ENCODE measurements around the gene YJEFN3. TPM values are rescaled to one million over a fixed set of nuclear protein-coding genes. Genes with fewer than 3 reads are reported as not detected.
A peak's percentile ranks its signal among the peaks of the same experiment; 100 is the strongest.

Gene YJEFN3
- total RNA-seq, 2 donors from 2014 or later: 10.0 to 14.9 TPM

DNA sequence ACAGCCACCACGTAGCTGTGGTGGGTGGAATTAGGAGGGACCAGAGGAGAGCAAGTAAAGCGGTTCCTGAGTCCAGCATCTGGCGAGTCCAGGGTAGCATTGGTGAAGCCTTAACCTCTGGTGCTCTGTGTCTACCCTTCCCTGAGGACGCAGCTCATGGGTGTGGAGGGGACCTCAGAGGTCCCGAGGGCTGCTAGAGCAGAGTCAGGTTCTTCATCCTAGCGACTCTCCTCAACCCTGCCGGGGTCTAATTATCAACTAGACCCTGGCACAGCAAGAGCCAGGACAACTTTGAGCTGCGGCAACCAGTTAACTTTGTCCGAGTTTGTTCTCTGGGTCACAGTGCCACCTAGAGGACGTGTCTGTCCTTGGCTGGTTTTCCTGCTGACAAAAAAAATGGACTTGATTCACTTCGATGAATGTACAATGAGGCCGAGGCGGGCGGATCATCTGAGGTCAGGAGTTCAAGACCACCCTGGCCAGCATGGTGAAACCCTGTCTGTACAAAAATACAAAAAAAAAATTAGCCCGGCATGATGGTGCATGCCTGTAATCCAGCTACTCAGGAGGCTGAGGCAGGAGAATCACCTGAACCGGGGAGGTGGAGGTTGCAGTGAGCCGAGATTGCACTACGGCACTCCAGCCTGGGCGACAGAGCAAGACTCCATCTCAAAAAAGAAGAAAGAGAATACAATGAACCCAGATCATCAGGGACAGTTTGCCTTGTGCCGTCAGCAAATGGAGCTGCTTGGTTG lies 38.3 kb upstream of the YJEFN3 start:
- Mint-ChIP-seq H3K9me3 (no peaks in the 10 kb centered on the region), H3K36me3 (no peaks in the 10 kb centered on the region), H3K4me1 (ENCODE audit: low read depth in 2 of 2) (peaks cover 36 to 38% of the 10 kb centered on the region in 2 donors), H3K27ac (peak overlapping the region; percentile 96 to 98), H3K27me3 (no peaks in the 10 kb centered on the region), H3K4me3 (peak overlapping the region; percentile 6)
- peak; percentile 15 to 49 for ATAC-seq
- DNase-seq (ENCODE audit: low spot score): peak; percentile 81

GRCh38 chr19:19491321-19492025 lies 37.2 kb upstream of the YJEFN3 start:
- H3K36me3 Mint-ChIP-seq: no peaks in the 10 kb centered on the region
- DNase-seq (ENCODE audit: low spot score): no peak
- H3K27me3 Mint-ChIP-seq: no peaks in the 10 kb centered on the region
- H3K4me1 Mint-ChIP-seq (ENCODE audit: low read depth in 2 of 2): peaks cover 33 to 41% of the 10 kb centered on the region in 2 donors
- ATAC-seq: no peak
- H3K9me3 Mint-ChIP-seq: no peaks in the 10 kb centered on the region
- H3K27ac Mint-ChIP-seq: peak overlapping the region in 1 of 2 donors; percentile 98
- no peak overlapping the region for H3K4me3 Mint-ChIP-seq

DNA sequence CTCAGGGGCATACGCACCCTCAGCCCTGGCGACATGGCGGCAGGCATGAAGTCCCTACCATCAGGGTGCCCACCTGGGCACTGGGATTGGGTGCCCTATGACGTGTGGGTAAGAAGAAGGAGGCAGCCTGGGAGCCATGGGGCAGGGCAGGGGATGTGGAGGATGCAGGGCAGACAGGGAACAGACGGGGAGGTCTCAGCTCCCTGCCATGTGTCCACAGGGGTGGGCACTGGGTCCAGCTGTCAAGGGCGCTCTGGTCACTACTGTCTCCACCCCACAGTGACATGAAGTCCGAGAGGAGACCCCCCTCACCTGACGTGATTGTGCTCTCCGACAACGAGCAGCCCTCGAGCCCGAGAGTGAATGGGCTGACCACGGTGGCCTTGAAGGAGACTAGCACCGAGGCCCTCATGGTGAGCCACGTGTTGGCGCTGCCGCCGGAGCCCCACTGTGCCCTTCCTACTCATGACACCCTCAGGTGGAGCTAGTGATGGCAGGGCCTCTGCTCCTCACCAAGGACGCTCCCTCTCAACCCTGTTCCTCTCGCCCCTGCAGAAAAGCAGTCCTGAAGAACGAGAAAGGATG lies 36.6 kb upstream of the YJEFN3 start:
- Mint-ChIP-seq H3K4me3 (no peak overlapping the region), H3K4me1 (ENCODE audit: low read depth in 2 of 2) (peaks cover 33 to 44% of the 10 kb centered on the region in 2 donors), H3K27ac (no peak overlapping the region), H3K27me3 (no peaks in the 10 kb centered on the region), H3K36me3 (no peaks in the 10 kb centered on the region), H3K9me3 (no peaks in the 10 kb centered on the region)
- DNase-seq (ENCODE audit: low spot score) (no peak), ATAC-seq (no peak)

- Mint-ChIP-seq H3K4me1 (ENCODE audit: low read depth in 2 of 2) (peaks cover 20 to 35% of the 10 kb centered on the region in 2 donors), H3K4me3 (no peak overlapping the region), H3K36me3 (no peaks in the 10 kb centered on the region), H3K27me3 (no peaks in the 10 kb centered on the region), H3K9me3 (no peaks in the 10 kb centered on the region), H3K27ac (no peak overlapping the region)
- DNase-seq (ENCODE audit: low spot score) (no peak), ATAC-seq (no peak)
These were observed 34.7 kb upstream of the YJEFN3 start for GRCh38 chr19:19493841-19494546.

DNA sequence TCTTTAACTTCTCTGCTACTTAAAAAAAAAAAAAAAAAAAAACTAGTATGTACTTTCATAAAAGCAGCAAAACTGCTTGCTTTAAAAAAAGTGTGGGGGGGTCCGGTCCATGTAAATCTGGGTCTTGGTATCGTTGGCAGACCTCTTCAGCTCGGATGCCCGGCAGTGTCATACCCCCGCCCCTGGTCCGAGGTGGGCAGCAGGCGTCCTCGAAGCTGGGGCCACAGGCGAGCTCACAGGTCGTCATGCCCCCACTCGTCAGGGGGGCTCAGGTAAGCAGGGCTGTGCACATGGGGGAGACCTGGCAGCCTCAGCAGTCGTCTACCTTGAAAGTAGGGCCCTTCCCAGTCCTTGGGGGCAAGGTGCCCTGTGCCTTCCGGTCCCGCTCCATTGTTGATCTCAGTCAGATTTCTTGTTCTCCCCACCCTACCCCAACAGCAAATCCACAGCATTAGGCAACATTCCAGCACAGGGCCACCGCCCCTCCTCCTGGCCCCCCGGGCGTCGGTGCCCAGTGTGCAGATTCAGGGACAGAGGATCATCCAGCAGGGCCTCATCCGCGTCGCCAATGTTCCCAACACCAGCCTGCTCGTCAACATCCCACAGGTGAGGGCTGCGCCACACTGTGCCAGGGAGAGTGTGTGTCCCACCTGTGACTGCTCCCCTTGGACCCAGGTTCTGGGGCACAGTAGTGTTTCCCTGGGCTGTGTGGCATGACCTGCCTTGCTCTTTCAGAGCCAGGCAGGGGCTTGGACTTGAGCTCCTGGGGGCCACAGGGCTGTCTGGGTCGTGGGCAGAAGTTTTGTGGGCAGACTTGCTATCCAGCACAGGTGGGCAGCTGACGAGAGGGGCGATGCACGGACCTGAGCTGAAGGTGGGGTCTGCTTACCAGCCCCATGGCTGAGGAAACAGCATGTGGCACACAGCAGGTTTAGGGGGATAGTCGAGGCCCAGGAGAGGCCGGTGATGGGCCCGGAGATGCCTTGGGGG lies 32.8 kb upstream of the YJEFN3 start:
- H3K27ac Mint-ChIP-seq: peak overlapping the region in 1 of 2 donors; percentile 87
- no peak for DNase-seq (ENCODE audit: low spot score)
- ATAC-seq: no peak
- H3K9me3 Mint-ChIP-seq: no peaks in the 10 kb centered on the region
- peaks cover 3 to 18% of the 10 kb centered on the region in 2 donors for H3K4me1 Mint-ChIP-seq (ENCODE audit: low read depth in 2 of 2)
- no peaks in the 10 kb centered on the region for H3K27me3 Mint-ChIP-seq
- H3K4me3 Mint-ChIP-seq: no peak overlapping the region
- no peaks in the 10 kb centered on the region for H3K36me3 Mint-ChIP-seq

- H3K36me3 Mint-ChIP-seq: peaks cover 7% of the 10 kb centered on the region
These were observed 30.3 kb upstream of the YJEFN3 start for GRCh38 chr19:19498255-19498991.

GRCh38 chr19:19499272-19499995 lies 29.3 kb upstream of the YJEFN3 start:
- Mint-ChIP-seq H3K4me3 (no peak overlapping the region), H3K27me3 (no peaks in the 10 kb centered on the region), H3K27ac (no peak overlapping the region), H3K4me1 (ENCODE audit: low read depth in 2 of 2) (peaks cover 0 to 18% of the 10 kb centered on the region in 2 donors), H3K9me3 (no peaks in the 10 kb centered on the region), H3K36me3 (peaks cover 9% of the 10 kb centered on the region)
- ATAC-seq: no peak
- no peak for DNase-seq (ENCODE audit: low spot score)

More at GRCh38 chr19:19498255-19498991, 30.3 kb upstream of the YJEFN3 start:
- H3K4me3 Mint-ChIP-seq: no peak overlapping the region
- DNase-seq (ENCODE audit: low spot score) (no peak), ATAC-seq (no peak)
- H3K27ac Mint-ChIP-seq: no peak overlapping the region
- H3K27me3 Mint-ChIP-seq: no peaks in the 10 kb centered on the region
- H3K9me3 Mint-ChIP-seq: no peaks in the 10 kb centered on the region
- H3K4me1 Mint-ChIP-seq (ENCODE audit: low read depth in 2 of 2): peaks cover 0 to 18% of the 10 kb centered on the region in 2 donors

GRCh38 chr19:19500975-19501644 lies 27.6 kb upstream of the YJEFN3 start:
- ATAC-seq (no peak), DNase-seq (ENCODE audit: low spot score) (no peak)
- no peaks in the 10 kb centered on the region for H3K27me3 Mint-ChIP-seq
- H3K36me3 Mint-ChIP-seq: peaks cover 9% of the 10 kb centered on the region
- H3K9me3 Mint-ChIP-seq: no peaks in the 10 kb centered on the region
- no peak overlapping the region for H3K4me3 Mint-ChIP-seq
- H3K27ac Mint-ChIP-seq: no peak overlapping the region
- peaks cover 0 to 10% of the 10 kb centered on the region in 2 donors for H3K4me1 Mint-ChIP-seq (ENCODE audit: low read depth in 2 of 2)

- Mint-ChIP-seq H3K9me3 (no peaks in the 10 kb centered on the region), H3K27me3 (no peaks in the 10 kb centered on the region), H3K4me1 (ENCODE audit: low read depth in 2 of 2) (peaks cover 0 to 6% of the 10 kb centered on the region in 2 donors), H3K36me3 (peaks cover 9% of the 10 kb centered on the region), H3K4me3 (no peak overlapping the region), H3K27ac (no peak overlapping the region)
- DNase-seq (ENCODE audit: low spot score): no peak
- no peak for ATAC-seq
These were observed 26.9 kb upstream of the YJEFN3 start for GRCh38 chr19:19501798-19502197.

GRCh38 chr19:19502281-19502680 lies 26.4 kb upstream of the YJEFN3 start:
- no peak for DNase-seq (ENCODE audit: low spot score)
- no peaks in the 10 kb centered on the region for H3K9me3 Mint-ChIP-seq
- no peaks in the 10 kb centered on the region for H3K27me3 Mint-ChIP-seq
- H3K4me1 Mint-ChIP-seq (ENCODE audit: low read depth in 2 of 2): peaks cover 0 to 1% of the 10 kb centered on the region in 2 donors
- no peak overlapping the region for H3K4me3 Mint-ChIP-seq
- peaks cover 9% of the 10 kb centered on the region for H3K36me3 Mint-ChIP-seq
- ATAC-seq: no peak
- H3K27ac Mint-ChIP-seq: no peak overlapping the region

DNA sequence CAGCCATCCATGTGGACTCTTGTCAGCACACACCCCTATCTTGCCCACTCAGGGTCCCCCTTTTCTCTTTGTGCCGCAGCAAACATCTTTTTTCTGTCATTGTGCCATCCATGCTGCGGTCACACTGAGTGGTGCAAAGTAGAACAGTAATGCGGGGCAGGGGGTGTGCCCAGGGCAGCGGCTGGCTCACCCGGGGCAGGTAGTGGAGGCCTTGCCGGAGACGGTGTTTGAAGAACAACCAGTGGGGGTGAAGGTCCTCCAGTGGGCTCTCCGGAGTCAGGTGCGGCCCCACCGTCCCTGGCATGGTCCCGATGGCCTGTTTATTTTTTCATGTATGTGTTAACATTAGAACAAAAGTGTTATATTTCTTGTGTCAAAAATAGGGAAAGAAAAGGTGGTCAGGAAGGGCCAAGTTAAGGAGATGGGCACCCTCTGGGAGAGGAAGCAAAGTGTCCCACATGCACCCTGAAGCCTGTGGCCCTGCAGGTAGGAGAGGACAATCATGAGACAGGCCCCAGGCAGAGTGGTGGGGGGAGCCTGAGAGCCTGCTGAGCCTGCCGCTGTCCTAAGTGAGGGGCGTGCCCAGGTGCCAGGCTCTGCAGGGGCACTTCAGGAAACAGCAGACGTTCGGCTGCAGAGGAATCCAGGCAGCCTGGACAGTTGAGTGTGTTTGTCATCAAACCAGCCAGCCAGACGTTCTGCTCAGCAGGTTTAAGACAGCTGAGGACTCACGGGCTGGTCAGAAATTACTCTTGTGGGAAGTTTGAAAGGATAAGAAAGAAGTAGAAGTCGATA lies 25.7 kb upstream of the YJEFN3 start:
- H3K27ac Mint-ChIP-seq: peak overlapping the region in 1 of 2 donors; percentile 60
- no peak overlapping the region for H3K4me3 Mint-ChIP-seq
- H3K4me1 Mint-ChIP-seq (ENCODE audit: low read depth in 2 of 2): no peaks in the 10 kb centered on the region
- ATAC-seq: no peak
- no peak for DNase-seq (ENCODE audit: low spot score)
- no peaks in the 10 kb centered on the region for H3K27me3 Mint-ChIP-seq
- H3K36me3 Mint-ChIP-seq: peaks cover 9% of the 10 kb centered on the region
- no peaks in the 10 kb centered on the region for H3K9me3 Mint-ChIP-seq
